ENCODE measurements around the gene TMEM51.

Gene TMEM51, protein sequence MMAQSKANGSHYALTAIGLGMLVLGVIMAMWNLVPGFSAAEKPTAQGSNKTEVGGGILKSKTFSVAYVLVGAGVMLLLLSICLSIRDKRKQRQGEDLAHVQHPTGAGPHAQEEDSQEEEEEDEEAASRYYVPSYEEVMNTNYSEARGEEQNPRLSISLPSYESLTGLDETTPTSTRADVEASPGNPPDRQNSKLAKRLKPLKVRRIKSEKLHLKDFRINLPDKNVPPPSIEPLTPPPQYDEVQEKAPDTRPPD

DNA sequence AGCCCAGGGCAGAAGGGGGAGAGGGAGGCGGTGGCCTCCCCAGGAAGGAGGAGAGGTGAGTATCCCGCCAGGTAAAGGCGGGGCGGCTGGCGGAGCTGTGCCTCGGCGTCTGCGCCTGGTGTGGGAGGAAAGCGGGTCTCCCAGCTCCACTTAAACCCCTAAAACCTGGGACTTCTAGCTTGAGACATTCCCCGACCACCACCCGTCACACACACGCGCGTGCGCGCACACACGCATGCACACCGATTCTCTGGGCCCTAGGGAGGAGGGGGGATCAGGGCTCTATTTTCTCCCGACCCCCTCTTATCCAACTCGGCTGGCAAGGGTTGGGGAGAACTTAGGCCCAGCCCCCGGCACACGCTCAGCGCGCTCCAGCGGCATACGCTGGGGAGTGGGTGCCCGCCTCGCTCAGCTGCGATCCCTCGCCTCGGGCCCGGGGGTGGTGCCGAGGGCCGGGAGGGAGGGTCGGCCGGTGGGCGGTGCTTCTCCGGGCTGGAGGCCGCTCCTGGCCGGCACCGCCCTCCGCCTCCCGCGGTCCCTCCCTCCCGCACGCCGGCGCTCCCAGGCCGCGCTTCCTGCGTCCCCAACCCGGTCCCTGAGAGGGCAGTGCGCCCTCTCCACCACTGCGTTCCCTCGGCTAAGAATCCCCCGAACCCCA, at the start of gene TMEM51:
Gene TMEM51, plus strand, starts transcription at position 564 of the 658 bp plus-strand sequence. CDS start 61,341 bp downstream, outside the sequence.
- TF ChIP-seq, protein P1, sequence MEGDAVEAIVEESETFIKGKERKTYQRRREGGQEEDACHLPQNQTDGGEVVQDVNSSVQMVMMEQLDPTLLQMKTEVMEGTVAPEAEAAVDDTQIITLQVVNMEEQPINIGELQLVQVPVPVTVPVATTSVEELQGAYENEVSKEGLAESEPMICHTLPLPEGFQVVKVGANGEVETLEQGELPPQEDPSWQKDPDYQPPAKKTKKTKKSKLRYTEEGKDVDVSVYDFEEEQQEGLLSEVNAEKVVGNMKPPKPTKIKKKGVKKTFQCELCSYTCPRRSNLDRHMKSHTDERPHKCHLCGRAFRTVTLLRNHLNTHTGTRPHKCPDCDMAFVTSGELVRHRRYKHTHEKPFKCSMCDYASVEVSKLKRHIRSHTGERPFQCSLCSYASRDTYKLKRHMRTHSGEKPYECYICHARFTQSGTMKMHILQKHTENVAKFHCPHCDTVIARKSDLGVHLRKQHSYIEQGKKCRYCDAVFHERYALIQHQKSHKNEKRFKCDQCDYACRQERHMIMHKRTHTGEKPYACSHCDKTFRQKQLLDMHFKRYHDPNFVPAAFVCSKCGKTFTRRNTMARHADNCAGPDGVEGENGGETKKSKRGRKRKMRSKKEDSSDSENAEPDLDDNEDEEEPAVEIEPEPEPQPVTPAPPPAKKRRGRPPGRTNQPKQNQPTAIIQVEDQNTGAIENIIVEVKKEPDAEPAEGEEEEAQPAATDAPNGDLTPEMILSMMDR (conservative IDR thresholded peaks at IDR 0.05; ENCODE audit: control insufficient read depth, insufficient read depth, low read depth, low read length): no peak
- DNase-seq (ENCODE audit: low read depth): peak; percentile 30
- H3K4me3 ChIP-seq (ENCODE audit: control insufficient read depth, low read depth, low read length): peak within 1 kb of the TSS; percentile 65

DNA sequence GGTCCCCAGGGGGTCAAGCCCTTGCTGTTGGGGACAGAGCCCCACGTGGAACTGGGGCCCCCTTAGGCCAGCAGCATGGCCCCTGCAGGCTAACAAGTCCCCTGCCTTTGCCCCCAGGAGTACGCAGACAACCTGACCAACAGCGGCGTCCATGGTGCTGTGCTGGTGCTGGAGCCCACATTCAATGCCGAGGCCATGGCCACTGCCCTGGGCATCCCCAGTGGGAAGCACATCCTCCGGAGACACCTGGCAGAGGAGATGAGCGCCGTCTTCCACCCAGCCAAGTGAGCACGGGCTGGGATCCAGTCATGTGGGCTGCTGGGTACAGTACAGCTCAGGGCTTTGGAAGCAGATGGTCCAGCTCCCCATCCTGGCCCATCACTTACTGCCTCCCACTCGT, 49.6 kb upstream of the TMEM51 start:
- DNase-seq (ENCODE audit: low read depth): no peak
- TF ChIP-seq, protein P1 (conservative IDR thresholded peaks at IDR 0.05; ENCODE audit: control insufficient read depth, insufficient read depth, low read depth, low read length): no peak
- no peak overlapping the region for H3K4me3 ChIP-seq (ENCODE audit: control insufficient read depth, low read depth, low read length)

DNA sequence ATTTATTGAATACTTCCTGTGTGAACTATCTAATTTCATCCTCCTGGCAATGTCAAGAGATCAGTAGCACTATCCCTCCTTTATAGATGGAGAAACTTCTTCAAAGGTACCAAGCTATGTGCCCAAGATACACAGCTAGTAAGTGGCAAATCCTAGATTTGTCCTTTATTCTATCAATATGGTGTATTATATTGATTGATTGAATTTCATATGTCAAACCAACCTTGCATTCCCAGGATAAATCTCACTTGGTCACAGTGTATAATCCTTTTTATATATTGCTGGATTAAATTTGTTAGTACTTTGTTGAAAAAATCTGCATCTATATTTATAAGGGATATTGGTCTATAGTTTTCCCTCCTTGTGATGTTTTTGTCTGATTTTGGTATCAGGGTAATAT, 48.8 kb upstream of the TMEM51 start:
- H3K4me3 ChIP-seq (ENCODE audit: control insufficient read depth, low read depth, low read length): no peak overlapping the region
- DNase-seq (ENCODE audit: low read depth): no peak
- TF ChIP-seq, protein P1 (conservative IDR thresholded peaks at IDR 0.05; ENCODE audit: control insufficient read depth, insufficient read depth, low read depth, low read length): no peak

DNA sequence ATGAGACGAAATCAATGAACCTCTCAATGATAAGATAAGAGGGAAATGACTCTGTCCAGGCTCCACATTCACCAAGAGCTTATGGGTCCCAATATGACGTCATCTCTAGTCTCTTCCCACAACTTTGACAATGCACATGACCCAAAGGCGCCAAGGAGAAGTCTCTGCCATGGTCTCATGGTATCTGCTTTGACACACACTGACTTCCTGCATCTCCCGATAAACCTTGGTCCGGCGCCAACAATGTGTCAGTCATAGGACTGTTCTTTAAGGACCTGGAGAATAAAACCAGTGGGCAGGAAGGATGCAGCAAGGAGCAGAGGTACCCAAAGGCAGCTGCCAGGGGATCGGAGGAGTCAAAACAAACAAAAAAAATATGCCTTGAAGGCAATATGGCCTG, 46.9 kb upstream of the TMEM51 start:
- TF ChIP-seq, protein P1 (conservative IDR thresholded peaks at IDR 0.05; ENCODE audit: control insufficient read depth, insufficient read depth, low read depth, low read length): no peak
- H3K4me3 ChIP-seq (ENCODE audit: control insufficient read depth, low read depth, low read length): no peak overlapping the region
- no peak for DNase-seq (ENCODE audit: low read depth)

DNA sequence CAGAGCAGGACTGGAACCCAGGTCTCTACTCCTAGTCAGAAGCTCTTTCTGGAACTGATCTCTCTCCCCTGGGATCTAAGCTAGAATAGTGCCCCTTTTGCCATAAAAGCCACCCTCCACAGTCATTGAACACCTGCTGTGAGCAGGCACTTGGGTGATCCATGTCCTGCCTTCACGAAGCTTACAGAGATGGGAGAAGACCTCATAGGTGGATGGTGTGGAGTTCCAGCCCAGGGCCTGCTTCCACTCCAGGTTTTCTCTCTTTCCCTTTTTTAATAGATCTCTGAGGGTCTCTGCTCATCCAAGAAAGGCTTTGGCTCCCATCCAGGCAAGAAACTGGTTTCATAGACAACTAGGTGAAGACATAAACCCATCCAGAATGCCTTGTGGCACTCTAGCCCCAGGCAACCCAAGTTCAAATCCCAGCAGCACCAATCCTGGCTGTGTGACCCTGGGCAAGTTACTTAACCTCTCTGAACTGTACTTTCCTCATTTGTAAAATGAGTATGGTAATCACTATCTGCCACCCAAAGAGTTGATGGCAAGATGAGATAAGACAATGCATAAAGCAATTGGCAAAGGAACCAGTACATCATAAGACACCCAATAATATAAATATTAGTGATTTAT, 46.4 kb upstream of the TMEM51 start:
- DNase-seq (ENCODE audit: low read depth): no peak
- TF ChIP-seq, protein P1 (conservative IDR thresholded peaks at IDR 0.05; ENCODE audit: control insufficient read depth, insufficient read depth, low read depth, low read length): no peak
- H3K4me3 ChIP-seq (ENCODE audit: control insufficient read depth, low read depth, low read length): no peak overlapping the region

DNA sequence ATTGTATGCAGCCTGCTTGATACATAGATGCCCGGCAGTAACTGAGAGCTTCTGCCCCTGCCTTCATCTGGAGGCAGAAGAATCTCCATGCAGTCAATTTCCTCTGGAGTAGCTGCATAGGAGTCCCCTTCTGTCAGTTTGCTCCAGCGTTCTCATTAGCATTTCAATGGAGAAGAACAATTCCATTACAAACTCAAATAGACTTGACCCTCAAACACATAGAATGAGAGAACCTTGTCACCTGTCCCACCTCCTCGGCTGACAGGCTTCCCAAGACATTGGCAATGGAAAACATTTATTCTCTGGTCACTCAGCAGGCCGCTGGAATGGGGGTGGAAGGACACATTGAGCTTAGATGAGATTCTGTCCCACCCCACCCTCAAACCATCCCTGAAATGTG, 45.6 kb upstream of the TMEM51 start:
- no peak overlapping the region for H3K4me3 ChIP-seq (ENCODE audit: control insufficient read depth, low read depth, low read length)
- no peak for DNase-seq (ENCODE audit: low read depth)
- TF ChIP-seq, protein P1 (conservative IDR thresholded peaks at IDR 0.05; ENCODE audit: control insufficient read depth, insufficient read depth, low read depth, low read length): no peak
